HCT116 (cell line): Measurements from ENCODE around the gene NECAB3. TPM values are rescaled to one million over a fixed set of nuclear protein-coding genes. Genes with fewer than 3 reads are reported as not detected.
A peak's percentile ranks its signal among the peaks of the same experiment; 100 is the strongest.

Experiments
- ATAC-seq: fragments of 200-7000 bp; cut with Tn5 transposase; 2 replicates; pipeline ENCODE4 v1.9.1; 2020; ENCODE audit warnings: mild to moderate bottlenecking, moderate library complexity
- BruUV-seq: library from RNA; stranded (reverse); fragments of 400-500 nt; replicated peaks from 2 replicates; lab custom pipeline; 2021; lab: Mats Ljungman, UMichigan
- CTCF ChIA-PET: fragments of 300-600 bp; sonication (Branson Sonifier 250); formaldehyde crosslinking; loops from one replicate; lab custom pipeline; 2021; ENCODE audit warnings: antibody characterized with exemption; lab: Charles Lee
- POLR2A ChIA-PET: fragments of 300-600, 350-600 bp; sonication (Branson Sonifier 250); formaldehyde crosslinking; loops from one replicate; lab custom pipeline; 2021; ENCODE audit warnings: antibody characterized with exemption; lab: Charles Lee
- RAD21 ChIA-PET, 2 experiments: fragments of 300-600 bp; sonication (Branson Sonifier 250); formaldehyde crosslinking; loops; one replicate each; lab custom pipeline; 2023; ENCODE audit warnings: low total read pairs in 2 of 2; ENCODE audit not compliant: uncharacterized antibody in 2 of 2, unreplicated experiment in 2 of 2, low non-redundant PET in 1 of 2; lab: Charles Lee
- DNase-seq: peaks from one replicate; pipeline ENCODE4 v3.0.0-alpha.2; 2010; ENCODE audit warnings: low read depth, low spot score
- H2AFZ ChIP-seq: fragments of 200-600 bp; shearing (Covaris generic), sonication (generic); 2 replicates; pipeline ENCODE4 v1.6.1; 2017; ENCODE audit warnings: low read depth, mixed run types, mixed read lengths, antibody characterized with exemption, low read length; ENCODE audit not compliant: poor library complexity, severe bottlenecking
- H3K27ac ChIP-seq: 2 replicates; pipeline ENCODE4 v1.5.1; 2012; ENCODE audit warnings: low read depth, low read length
- H3K27me3 ChIP-seq: fragments of 200-600 bp; sonication (generic); 2 replicates; pipeline ENCODE4 v1.6.1; 2016; ENCODE audit warnings: mixed run types, low read length, mixed read lengths; ENCODE audit not compliant: insufficient read depth
- H3K36me3 ChIP-seq, 2 experiments: fragments of 200-500 bp in 1 of 2; fragments of 200-600 bp in 1 of 2; sonication (Bioruptor generic) in 1 of 2; sonication (generic) in 1 of 2; 2 replicates each; pipeline versions ENCODE4 v1.5.1 to v1.6.1; 2014 to 2016; ENCODE audit warnings: low read length in 2 of 2, inconsistent platforms in 1 of 2, mixed read lengths in 1 of 2, mixed run types in 1 of 2; ENCODE audit not compliant: insufficient read depth in 2 of 2, control insufficient read depth in 1 of 2
- H3K4me1 ChIP-seq, 2 experiments: fragments of 200-600 bp in 1 of 2; sonication (generic) in 1 of 2; 2 replicates each; pipeline versions ENCODE4 v1.5.1 to v1.6.1; 2012 to 2017; ENCODE audit warnings: low read length in 2 of 2, inconsistent platforms in 1 of 2, mild to moderate bottlenecking in 1 of 2, mixed read lengths in 1 of 2, mixed run types in 1 of 2, moderate library complexity in 1 of 2; ENCODE audit not compliant: insufficient read depth in 2 of 2, control insufficient read depth in 1 of 2
- H3K4me2 ChIP-seq: fragments of 200-600 bp; sonication (generic); 2 replicates; pipeline ENCODE4 v1.6.1; 2017; ENCODE audit warnings: mixed run types, low read length, mixed read lengths
- H3K4me3 ChIP-seq, 2 experiments: fragments of 200-600 bp in 1 of 2; sonication (generic) in 1 of 2; replicated peaks in 1 of 2; 2 replicates each; pipeline ENCODE4 v1.5.1; 2011 to 2016; ENCODE audit warnings: low read length in 2 of 2, control low read depth in 1 of 2, low read depth in 1 of 2, mild to moderate bottlenecking in 1 of 2, mixed read lengths in 1 of 2, mixed run types in 1 of 2
- H3K79me2 ChIP-seq: fragments of 200-600 bp; sonication (generic); 2 replicates; pipeline ENCODE4 v1.6.1; 2017; ENCODE audit warnings: mild to moderate bottlenecking, mixed run types, low read length, moderate library complexity, mixed read lengths; ENCODE audit not compliant: insufficient read depth
- H3K9ac ChIP-seq: fragments of 200-600 bp; sonication (generic); 2 replicates; pipeline ENCODE4 v1.6.1; 2016; ENCODE audit warnings: low read length, mixed read lengths
- H3K9me2 ChIP-seq: fragments of 200-600 bp; sonication (generic), shearing (Covaris generic); 2 replicates; pipeline ENCODE4 v1.6.1; 2017; ENCODE audit warnings: mixed run types, mild to moderate bottlenecking, moderate library complexity; ENCODE audit not compliant: insufficient read depth
- H3K9me3 ChIP-seq, 2 experiments: fragments of 200-500 bp in 1 of 2; fragments of 200-600 bp in 1 of 2; sonication (Bioruptor generic) in 1 of 2; sonication (generic) in 1 of 2; 2 replicates each; pipeline ENCODE4 v1.6.1; 2014 to 2017; ENCODE audit warnings: low read length in 2 of 2, mixed read lengths in 2 of 2, inconsistent platforms in 1 of 2, low read depth in 1 of 2, mild to moderate bottlenecking in 1 of 2, mixed run types in 1 of 2, moderate library complexity in 1 of 2; ENCODE audit not compliant: control insufficient read depth in 1 of 2, insufficient read depth in 1 of 2
- H4K20me1 ChIP-seq: fragments of 200-600 bp; sonication (generic), shearing (Covaris generic); 2 replicates; pipeline ENCODE4 v1.6.1; 2017; ENCODE audit warnings: mixed run types, mild to moderate bottlenecking, moderate library complexity; ENCODE audit not compliant: insufficient read depth
- ATF3 ChIP-seq: IDR thresholded peaks from 2 replicates; pipeline ENCODE4 v1.6.1; 2012
- CBX3 ChIP-seq: IDR thresholded peaks from 2 replicates; pipeline ENCODE4 v1.6.1; 2012; ENCODE audit warnings: low read depth
- CEBPB ChIP-seq: IDR thresholded peaks from 2 replicates; pipeline ENCODE4 v1.6.1; 2012; ENCODE audit warnings: low read depth
- CTCF ChIP-seq, 3 experiments: fragments of 200-600 bp in 1 of 3; sonication (generic) in 1 of 3; IDR thresholded peaks in 2 of 3; conservative IDR thresholded peaks in 1 of 3; 2 replicates each; pipeline ENCODE4 v1.5.1; 2012 to 2017; ENCODE audit warnings: low read depth in 2 of 3, low read length in 2 of 3, antibody characterized with exemption in 1 of 3, borderline replicate concordance in 1 of 3, control low read depth in 1 of 3, mild to moderate bottlenecking in 1 of 3, mixed read lengths in 1 of 3, mixed run types in 1 of 3, moderate library complexity in 1 of 3; ENCODE audit not compliant: insufficient read depth in 1 of 3
- EGR1 ChIP-seq: IDR thresholded peaks from 2 replicates; pipeline ENCODE4 v1.6.1; 2012; ENCODE audit warnings: low read depth
- ELF1 ChIP-seq: IDR thresholded peaks from 2 replicates; pipeline ENCODE4 v1.6.1; 2012; ENCODE audit warnings: low read depth, borderline replicate concordance
- EZH2 ChIP-seq: fragments of 200-600 bp; sonication (generic); IDR thresholded peaks from 2 replicates; pipeline ENCODE4 v1.6.1; 2017; ENCODE audit warnings: antibody characterized with exemption, mixed run types
- EZH2phosphoT487 ChIP-seq: fragments of 200-600 bp; IDR thresholded peaks from 2 replicates; pipeline ENCODE4 v1.6.1; 2018; ENCODE audit warnings: antibody characterized with exemption, borderline replicate concordance
- FOSL1 ChIP-seq: IDR thresholded peaks from 2 replicates; pipeline ENCODE4 v1.6.1; 2012; ENCODE audit warnings: low read depth
- JUND ChIP-seq: IDR thresholded peaks from 2 replicates; pipeline ENCODE4 v1.6.1; 2012
- MAX ChIP-seq: IDR thresholded peaks from 2 replicates; pipeline ENCODE4 v1.6.1; 2012
- POLR2A ChIP-seq: IDR thresholded peaks from 2 replicates; pipeline ENCODE4 v1.7.0; 2011; ENCODE audit warnings: borderline replicate concordance; ENCODE audit not compliant: insufficient read depth, insufficient read length; ENCODE audit errors: extremely low read depth
- RAD21 ChIP-seq: IDR thresholded peaks from 2 replicates; pipeline ENCODE4 v1.6.1; 2012; ENCODE audit warnings: low read depth, mild to moderate bottlenecking
- SIN3A ChIP-seq: IDR thresholded peaks from 2 replicates; pipeline ENCODE4 v1.6.1; 2012; ENCODE audit warnings: low read depth
- SP1 ChIP-seq: IDR thresholded peaks from 2 replicates; pipeline ENCODE4 v1.6.1; 2012; ENCODE audit warnings: low read depth
- SRF ChIP-seq: IDR thresholded peaks from 2 replicates; pipeline ENCODE4 v1.6.1; 2012; ENCODE audit warnings: low read depth
- TCF7L2 ChIP-seq: IDR thresholded peaks from 2 replicates; pipeline ENCODE4 v1.7.0; 2011; ENCODE audit warnings: borderline replicate concordance, inconsistent platforms; ENCODE audit not compliant: insufficient read depth, insufficient read length; ENCODE audit errors: extremely low read depth
- YY1 ChIP-seq: IDR thresholded peaks from 2 replicates; pipeline ENCODE4 v1.6.1; 2011; ENCODE audit warnings: low read length, low read depth, moderate library complexity, mild to moderate bottlenecking; ENCODE audit not compliant: insufficient replicate concordance; ENCODE audit errors: extremely low read depth
- ZBTB33 ChIP-seq: IDR thresholded peaks from 2 replicates; pipeline ENCODE4 v1.6.1; 2011; ENCODE audit warnings: mild to moderate bottlenecking, low read length, moderate library complexity; ENCODE audit not compliant: insufficient replicate concordance; ENCODE audit errors: extremely low read depth
- ZFX ChIP-seq: fragments of 450-650 bp; IDR thresholded peaks from 2 replicates; pipeline ENCODE4 v1.6.1; 2017
- ZNF274 ChIP-seq: fragments of 200-500 bp; sonication (Bioruptor generic); IDR thresholded peaks from 2 replicates; pipeline ENCODE4 v1.6.1; 2014; ENCODE audit warnings: mild to moderate bottlenecking, low read depth, low read length, inconsistent platforms
- intact Hi-C: fragments of 100-400 bp; cut with micrococcal nuclease; formaldehyde crosslinking; loops from 2 replicates; pipeline ENCODE4 v1.10.0; 2022
- total RNA-seq: library from RNA; stranded (reverse); gene quantifications from one replicate; pipeline ENCODE4 v1.2.1, GENCODE V29; 2021; ENCODE audit not compliant: unreplicated experiment

NECAB3 gene
- total RNA-seq, 1 experiment from 2014 or later, result 48.1 TPM

GRCh38 chr20:33686100-33686983 lies 12.1 kb upstream of the NECAB3 start, which contains the start of gene E2F1:
Gene E2F1, minus strand, starts transcription at chr20:33686385. Its CDS starts 121 bp downstream, at chr20:33686264.
- BruUV-seq, result no TSS peak
- Histone ChIP-seq H4K20me1 (no peaks in the 10 kb centered on the region), H3K4me1 (peaks cover 13 to 35% of the 10 kb centered on the region in 2 experiments), H3K36me3 (no peaks in the 10 kb centered on the region), H3K9me3 (no peaks in the 10 kb centered on the region), H2AFZ (peak within 1 kb of the TSS; percentile 98), H3K27ac (peak within 1 kb of the TSS; percentile 83), H3K4me3 (peak within 1 kb of the TSS; percentile 82 to 83), H3K27me3 (no peaks in the 10 kb centered on the region), H3K9ac (peak within 1 kb of the TSS; percentile 90), H3K79me2 (peaks cover 32% of the 10 kb centered on the region), H3K4me2 (peak within 1 kb of the TSS; percentile 97), H3K9me2 (no peaks in the 10 kb centered on the region)
- ATAC-seq (peak; percentile 93), DNase-seq (peak; percentile 77)
- intact Hi-C loops, result no loop called here
- CTCF ChIA-PET, result no interaction called here
- RAD21 ChIA-PET, result no interaction called here
- POLR2A ChIA-PET, result no interaction called here
- no peak for TF ChIP-seq RAD21
- TF ChIP-seq CBX3, result no peak
- TF ChIP-seq CEBPB, result no peak
- TF ChIP-seq EZH2phosphoT487, result no peak
- no peak for TF ChIP-seq FOSL1
- no peak for TF ChIP-seq ZNF274
- no peak for TF ChIP-seq JUND
- TF ChIP-seq YY1, result no peak
- no peak; a peak in 1 of 6 replicates for TF ChIP-seq CTCF (IDR thresholded peaks at IDR 0.05 in 2 of 3, conservative IDR thresholded peaks at IDR 0.05 in 1 of 3; ENCODE audit: borderline replicate concordance in 1 of 3, insufficient read depth in 1 of 3, low read depth in 2 of 3, low read length in 2 of 3)
- TF ChIP-seq POLR2A, result peak; percentile 1
- 0 out of 2 replicates have a peak, but pooled peaks have one; percentile 33 for TF ChIP-seq EGR1
- no peak for TF ChIP-seq ELF1
- peak; percentile 74; the same call in 1 of the 2 replicates for TF ChIP-seq ZFX
- TF ChIP-seq ZBTB33, result no peak
- no peak for TF ChIP-seq SRF
- peak; percentile 83 for TF ChIP-seq SP1
- TF ChIP-seq ATF3, result no peak
- TF ChIP-seq MAX, result peak; percentile 92
- peak; percentile 82 for TF ChIP-seq SIN3A
- TF ChIP-seq EZH2, result no peak
- peak; percentile 25 for TF ChIP-seq TCF7L2
